Right ventricle myocardium inferior (tissue), 1 donor: ENCODE measurements around the gene PCDHGA1. TPM values are rescaled to one million over a fixed set of nuclear protein-coding genes. Genes with fewer than 3 reads are reported as not detected.
"Not testable (repeated sequence)": the region's sequence is repeated elsewhere in the genome, so short reads cannot be mapped to it uniquely, and the experiment has no call there.

Source experiments
- ATAC-seq: fragments of 200-7000 bp; cut with Tn5 transposase; one replicate; pipeline ENCODE4 v1.9.1; 2020; ENCODE audit warnings: mild to moderate bottlenecking, moderate library complexity
- DNase-seq: peaks from one replicate; pipeline ENCODE4 v3.0.0; 2021; ENCODE audit errors: missing footprints
- intact Hi-C: fragments of 100-400 bp; cut with DNase I; formaldehyde crosslinking; loops from one replicate; pipeline ENCODE4 v1.11.0; 2022
- total RNA-seq: library from RNA; stranded (reverse); fragmentation: NEBNext Ultra II Directional; extraction: Animal tissue kit (Norgen Biotek cat#: 25700); gene quantifications from one replicate; pipeline ENCODE4 v1.2.1, GENCODE V29; 2021
- donor health status: DM: no; HTN: yes; CAD: no; lungs with severe emphysema.

PCDHGA1 gene
- total RNA-seq, 1 donor from 2014 or later, result 3.2 TPM

DNA sequence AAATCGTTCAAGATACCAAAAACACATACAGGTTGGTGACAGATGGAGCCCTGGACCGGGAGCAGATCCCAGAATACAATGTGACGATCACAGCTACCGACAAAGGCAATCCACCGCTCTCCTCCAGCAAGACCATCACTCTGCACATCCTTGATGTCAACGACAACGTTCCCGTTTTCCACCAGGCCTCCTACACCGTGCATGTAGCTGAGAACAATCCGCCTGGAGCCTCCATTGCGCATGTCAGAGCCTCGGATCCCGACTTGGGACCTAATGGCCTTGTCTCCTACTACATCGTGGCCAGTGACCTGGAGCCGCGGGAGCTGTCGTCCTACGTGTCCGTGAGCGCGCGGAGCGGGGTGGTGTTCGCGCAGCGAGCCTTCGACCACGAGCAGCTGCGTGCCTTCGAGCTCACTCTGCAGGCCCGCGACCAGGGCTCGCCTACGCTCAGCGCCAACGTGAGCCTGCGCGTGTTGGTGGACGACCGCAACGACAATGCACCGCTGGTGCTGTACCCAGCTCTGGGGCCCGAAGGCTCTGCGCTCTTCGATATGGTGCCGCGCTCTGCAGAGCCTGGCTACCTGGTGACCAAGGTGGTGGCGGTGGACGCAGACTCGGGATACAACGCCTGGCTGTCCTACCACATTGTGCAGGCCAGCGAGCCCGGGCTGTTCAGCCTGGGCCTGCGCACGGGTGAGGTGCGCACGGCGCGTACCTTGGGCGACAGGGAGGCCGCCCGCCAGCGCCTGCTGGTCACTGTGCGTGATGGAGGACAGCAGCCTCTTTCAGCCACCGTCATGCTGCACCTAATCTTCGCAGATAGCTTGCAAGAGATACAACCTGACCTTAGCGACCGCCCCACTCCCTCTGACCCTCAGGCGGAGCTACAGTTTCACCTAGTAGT lies 41.5 kb downstream of the PCDHGA1 start:
- intact Hi-C loops, result loop anchor here (5.0 kb wide), 1 partner anchor 40 kb away; the partner anchor contains the start of gene PCDHGA10
- peak; percentile 34 for ATAC-seq
- no peak for DNase-seq

DNA sequence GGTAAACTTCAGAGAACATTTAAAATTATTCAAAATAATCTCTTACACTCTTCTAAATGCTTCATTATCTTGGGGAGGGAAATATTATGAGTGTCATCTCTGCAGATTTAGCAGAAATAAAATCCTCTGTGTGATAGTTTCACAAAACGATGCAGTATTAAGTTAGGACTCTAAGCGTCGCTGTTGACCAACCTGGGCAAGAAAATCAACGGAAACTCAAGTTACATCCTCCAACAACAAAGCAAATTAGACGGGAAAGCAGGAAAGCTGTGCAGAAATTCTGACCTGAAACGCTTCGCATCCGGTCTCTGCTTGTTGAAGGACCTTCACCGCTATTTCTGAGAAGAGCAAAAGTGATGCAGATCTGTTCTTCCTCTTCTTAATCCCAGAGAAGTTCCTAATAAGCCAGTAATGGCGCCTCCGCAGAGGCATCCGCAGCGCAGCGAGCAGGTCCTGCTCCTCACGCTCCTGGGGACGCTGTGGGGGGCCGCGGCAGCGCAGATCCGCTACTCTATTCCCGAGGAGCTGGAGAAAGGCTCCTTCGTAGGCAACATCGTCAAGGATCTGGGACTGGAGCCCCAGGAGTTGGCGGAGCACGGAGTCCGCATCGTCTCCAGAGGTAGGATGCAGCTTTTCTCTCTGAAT lies 43.5 kb downstream of the PCDHGA1 start, which contains the start of gene PCDHGA6:
Gene PCDHGA6, plus strand, starts transcription at position 219 of the 645 bp plus-strand sequence. Its CDS starts 193 bp downstream, at position 412.
- no peak for ATAC-seq
- DNase-seq, result no peak
- intact Hi-C loops, result loop anchor here (5.0 kb wide), 1 partner anchor 39 kb away; the partner anchor contains the start of gene PCDHGA10

DNA sequence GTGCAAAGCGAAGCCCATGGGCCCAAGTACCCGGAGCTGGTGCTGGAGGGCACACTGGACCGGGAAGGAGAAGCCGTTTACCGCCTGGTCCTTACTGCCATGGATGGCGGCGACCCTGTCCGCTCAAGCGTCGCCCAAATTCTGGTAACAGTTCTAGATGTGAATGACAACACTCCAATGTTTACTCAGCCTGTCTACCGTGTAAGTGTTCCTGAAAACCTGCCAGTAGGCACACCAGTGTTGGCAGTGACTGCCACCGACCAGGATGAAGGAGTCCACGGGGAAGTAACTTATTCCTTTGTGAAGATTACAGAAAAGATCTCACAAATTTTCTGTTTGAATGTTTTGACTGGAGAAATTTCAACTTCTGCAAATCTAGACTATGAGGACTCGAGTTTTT lies 44.3 kb downstream of the PCDHGA1 start:
- peak; percentile 26 for ATAC-seq
- intact Hi-C loops, result loop anchor here (1.0 to 5.0 kb wide), 2 partner anchors 21 to 38 kb away; partner anchors contain the start of gene PCDHGA10

DNA sequence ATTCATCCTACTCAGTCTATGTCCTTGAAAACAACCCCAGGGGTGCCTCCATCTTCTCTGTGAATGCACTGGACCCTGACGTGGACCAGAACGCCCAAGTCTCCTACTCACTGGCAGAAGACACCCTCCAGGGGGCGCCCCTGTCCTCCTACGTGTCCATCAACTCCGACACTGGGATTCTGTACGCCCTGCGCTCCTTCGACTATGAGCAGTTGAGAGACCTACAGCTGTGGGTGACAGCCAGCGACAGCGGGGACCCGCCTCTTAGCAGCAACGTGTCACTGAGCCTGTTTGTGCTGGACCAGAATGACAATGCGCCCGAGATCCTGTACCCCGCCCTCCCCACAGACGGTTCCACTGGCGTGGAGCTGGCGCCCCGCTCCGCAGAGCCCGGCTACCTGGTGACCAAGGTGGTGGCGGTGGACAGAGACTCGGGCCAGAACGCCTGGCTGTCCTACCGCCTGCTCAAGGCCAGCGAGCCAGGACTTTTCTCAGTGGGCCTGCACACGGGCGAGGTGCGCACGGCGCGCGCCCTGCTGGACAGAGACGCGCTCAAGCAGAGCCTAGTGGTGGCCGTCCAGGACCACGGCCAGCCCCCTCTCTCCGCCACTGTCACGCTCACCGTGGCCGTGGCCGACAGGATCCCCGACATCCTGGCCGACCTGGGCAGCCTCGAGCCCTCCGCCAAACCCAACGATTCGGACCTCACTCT lies 45.3 kb downstream of the PCDHGA1 start:
- intact Hi-C loops, result loop anchor here (1.0 kb wide), 1 partner anchor 20 kb away; no protein-coding TSS in a partner anchor
- not testable (repeated sequence) for DNase-seq
- peak; percentile 26 for ATAC-seq

More for the DNA sequence above, 44.3 kb downstream of the PCDHGA1 start:
- no peak for DNase-seq

DNA sequence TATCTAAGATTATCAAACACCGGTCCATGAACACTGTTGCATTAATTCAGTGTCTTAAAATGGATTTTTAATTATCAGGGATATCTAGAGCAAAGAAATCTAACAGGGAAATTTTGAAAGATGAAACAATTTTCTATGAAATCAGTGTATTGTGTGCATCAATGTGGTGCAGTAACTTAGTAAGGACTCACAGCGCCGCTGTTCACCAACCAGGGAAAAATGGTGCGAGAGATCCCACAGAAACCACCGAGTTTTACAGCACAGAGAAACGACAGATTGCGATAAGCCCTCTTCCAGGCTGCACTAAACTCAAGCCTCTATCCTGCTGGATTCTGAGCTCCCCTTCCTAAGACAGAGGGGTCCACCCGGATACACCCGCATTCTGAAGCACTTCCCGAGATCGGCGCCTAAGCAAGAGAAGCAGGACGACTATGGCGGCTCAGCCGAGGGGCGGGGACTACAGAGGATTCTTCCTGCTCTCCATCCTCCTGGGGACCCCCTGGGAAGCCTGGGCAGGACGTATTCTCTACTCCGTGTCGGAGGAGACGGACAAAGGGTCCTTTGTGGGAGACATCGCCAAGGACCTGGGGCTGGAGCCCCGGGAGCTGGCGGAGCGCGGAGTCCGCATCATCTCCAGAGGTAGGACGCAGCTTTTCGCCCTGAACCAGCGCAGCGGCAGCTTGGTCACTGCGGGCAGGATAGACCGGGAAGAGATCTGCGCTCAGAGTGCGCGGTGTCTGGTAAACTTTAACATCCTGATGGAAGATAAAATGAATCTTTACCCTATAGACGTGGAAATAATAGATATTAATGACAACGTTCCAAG lies 52.4 kb downstream of the PCDHGA1 start, which contains the start of gene PCDHGA7:
Gene PCDHGA7, plus strand, starts transcription at position 274 of the 826 bp plus-strand sequence. Its CDS starts 158 bp downstream, at position 432.
- intact Hi-C loops, result no loop called here
- DNase-seq, result no peak
- no peak for ATAC-seq

DNA sequence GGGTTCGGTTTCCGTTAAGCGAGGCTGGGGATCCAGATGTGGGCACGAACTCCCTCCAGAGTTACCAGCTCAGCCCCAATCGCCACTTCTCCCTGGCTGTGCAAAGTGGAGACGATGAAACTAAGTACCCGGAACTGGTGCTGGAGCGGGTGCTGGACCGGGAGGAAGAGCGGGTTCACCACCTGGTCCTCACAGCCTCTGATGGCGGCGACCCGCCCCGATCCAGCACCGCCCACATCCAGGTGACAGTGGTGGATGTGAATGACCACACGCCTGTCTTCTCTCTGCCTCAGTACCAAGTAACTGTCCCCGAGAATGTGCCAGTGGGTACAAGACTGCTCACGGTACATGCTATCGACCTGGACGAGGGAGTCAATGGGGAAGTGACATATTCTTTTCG lies 53.0 kb downstream of the PCDHGA1 start:
- DNase-seq (no peak), ATAC-seq (no peak)
- intact Hi-C loops, result no loop called here

DNA sequence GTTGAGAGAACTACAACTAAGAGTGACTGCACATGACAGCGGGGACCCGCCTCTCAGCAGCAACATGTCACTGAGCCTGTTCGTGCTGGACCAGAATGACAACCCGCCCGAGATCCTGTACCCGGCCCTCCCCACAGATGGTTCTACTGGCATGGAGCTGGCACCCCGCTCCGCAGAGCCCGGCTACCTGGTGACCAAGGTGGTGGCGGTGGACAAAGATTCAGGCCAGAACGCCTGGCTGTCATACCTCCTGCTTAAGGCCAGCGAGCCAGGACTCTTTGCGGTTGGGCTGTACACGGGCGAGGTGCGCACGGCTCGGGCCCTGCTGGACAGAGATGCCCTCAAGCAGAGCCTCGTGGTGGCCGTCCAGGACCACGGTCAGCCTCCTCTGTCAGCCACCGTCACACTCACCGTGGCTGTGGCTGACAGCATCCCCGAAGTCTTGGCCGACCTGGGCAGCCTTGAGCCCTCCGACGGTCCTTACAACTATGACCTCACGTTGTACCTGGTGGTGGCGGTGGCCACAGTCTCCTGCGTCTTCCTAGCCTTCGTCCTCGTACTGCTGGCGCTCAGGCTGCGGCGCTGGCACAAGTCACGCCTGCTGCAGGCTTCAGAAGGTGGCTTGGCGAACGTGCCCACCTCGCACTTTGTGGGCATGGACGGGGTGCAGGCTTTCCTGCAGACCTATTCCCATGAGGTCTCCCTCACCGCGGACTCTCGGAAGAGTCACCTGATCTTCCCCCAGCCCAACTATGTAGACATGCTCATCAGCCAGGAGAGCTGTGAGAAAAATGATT lies 54.4 kb downstream of the PCDHGA1 start:
- intact Hi-C loops, result no loop called here
- ATAC-seq, result no peak
- peak; percentile 62 for DNase-seq

DNA sequence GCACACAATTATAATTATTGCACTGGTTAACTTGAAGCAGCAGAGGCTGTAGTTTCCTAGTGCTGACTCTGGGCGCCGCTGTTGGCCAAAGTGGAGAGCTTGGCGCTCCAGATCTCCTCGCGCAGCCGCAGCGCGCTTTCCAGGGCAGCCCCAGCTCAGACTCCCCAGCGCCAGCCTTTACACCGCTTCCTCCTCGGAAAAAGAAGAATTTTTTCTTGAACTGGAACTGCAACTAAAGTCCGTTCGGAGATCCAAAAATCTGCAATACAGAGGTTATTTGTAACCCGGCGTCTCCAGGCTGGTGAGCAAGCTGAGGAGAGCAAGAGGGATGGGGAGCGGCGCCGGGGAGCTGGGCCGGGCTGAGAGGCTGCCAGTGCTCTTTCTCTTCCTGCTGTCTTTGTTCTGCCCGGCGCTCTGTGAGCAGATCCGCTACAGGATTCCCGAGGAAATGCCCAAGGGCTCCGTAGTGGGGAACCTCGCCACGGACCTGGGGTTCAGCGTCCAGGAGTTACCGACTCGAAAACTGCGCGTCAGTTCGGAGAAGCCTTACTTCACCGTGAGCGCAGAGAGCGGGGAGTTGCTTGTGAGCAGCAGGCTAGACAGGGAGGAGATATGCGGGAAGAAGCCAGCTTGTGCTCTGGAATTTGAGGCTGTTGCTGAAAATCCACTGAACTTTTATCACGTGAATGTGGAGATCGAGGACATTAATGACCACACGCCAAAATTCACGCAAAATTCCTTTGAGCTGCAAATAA lies 57.4 kb downstream of the PCDHGA1 start, which contains the start of gene PCDHGB4:
Gene PCDHGB4, plus strand, starts transcription at position 142 of the 755 bp plus-strand sequence. Its CDS starts 187 bp downstream, at position 329.
- peak; percentile 84 for ATAC-seq
- intact Hi-C loops, result not testable (repeated sequence)
- DNase-seq, result peak; percentile 57

DNA sequence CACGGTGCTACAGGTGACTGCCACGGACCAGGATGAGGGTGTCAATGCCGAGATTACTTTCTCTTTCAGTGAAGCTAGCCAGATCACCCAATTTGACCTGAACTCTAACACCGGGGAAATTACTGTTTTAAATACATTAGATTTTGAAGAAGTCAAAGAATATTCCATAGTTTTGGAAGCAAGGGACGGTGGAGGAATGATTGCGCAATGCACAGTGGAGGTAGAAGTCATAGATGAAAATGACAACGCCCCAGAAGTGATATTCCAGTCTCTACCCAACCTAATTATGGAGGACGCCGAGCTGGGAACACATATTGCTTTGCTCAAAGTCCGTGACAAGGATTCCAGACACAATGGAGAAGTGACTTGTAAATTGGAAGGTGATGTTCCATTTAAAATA lies 58.3 kb downstream of the PCDHGA1 start:
- no peak for DNase-seq
- intact Hi-C loops, result no loop called here
- ATAC-seq, result no peak

DNA sequence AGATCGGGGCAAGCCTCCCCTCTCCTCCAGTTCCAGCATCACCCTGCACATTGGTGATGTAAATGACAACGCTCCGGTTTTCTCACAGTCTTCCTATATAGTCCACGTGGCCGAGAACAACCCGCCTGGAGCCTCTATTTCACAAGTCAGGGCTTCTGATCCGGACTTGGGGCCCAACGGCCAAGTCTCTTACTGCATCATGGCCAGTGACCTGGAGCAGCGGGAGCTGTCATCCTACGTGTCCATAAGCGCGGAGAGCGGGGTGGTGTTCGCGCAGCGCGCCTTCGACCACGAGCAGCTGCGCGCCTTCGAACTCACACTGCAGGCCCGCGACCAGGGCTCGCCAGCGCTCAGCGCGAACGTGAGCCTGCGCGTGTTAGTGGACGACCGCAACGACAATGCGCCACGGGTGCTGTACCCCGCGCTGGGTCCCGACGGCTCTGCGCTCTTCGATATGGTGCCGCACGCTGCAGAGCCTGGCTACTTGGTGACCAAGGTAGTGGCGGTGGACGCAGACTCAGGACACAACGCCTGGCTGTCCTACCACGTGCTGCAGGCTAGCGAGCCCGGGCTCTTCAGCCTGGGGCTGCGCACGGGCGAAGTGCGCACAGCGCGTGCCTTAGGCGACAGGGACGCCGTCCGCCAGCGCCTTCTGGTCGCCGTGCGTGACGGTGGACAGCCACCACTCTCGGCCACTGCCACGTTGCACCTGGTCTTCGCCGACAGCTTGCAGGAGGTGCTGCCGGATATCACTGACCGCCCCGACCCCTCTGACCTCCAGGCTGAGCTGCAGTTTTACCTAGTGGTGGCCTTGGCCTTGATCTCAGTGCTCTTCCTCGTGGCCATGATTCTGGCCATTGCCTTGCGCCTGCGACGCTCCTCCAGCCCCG lies 59.1 kb downstream of the PCDHGA1 start:
- DNase-seq, result no peak
- intact Hi-C loops, result no loop called here
- no peak for ATAC-seq

DNA sequence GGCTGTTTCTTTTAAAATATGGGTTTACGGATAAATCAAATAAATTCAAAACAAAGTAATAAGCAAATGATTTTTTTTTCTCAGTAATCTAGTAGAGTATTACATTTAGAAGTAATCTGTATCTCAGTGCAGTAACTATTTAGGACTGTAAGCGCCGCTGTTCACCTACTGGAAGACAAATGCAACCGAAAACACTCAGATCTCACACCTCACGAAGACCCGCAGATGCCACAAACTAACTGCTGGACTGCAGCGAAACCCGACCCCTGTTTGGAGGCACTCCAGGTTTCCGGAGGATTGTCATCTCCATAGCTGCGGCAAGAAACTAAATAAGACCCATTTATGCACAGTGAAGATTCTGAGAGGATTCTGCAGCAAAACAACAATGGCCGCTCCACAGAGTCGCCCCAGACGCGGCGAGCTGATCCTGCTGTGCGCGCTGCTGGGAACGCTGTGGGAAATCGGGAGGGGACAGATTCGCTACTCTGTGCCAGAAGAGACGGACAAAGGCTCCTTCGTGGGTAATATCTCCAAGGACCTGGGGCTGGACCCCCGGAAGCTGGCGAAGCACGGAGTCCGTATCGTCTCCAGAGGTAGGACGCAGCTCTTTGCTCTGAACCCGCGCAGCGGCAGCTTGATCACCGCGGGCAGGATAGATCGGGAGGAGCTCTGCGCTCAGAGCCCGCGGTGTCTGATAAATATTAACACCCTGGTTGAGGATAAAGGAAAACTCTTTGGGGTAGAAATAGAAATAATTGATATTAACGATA lies 62.3 kb downstream of the PCDHGA1 start, which contains the start of gene PCDHGA8:
Gene PCDHGA8, plus strand, starts transcription at position 205 of the 770 bp plus-strand sequence. Its CDS starts 181 bp downstream, at position 386.
- intact Hi-C loops, result no loop called here
- no peak for ATAC-seq

DNA sequence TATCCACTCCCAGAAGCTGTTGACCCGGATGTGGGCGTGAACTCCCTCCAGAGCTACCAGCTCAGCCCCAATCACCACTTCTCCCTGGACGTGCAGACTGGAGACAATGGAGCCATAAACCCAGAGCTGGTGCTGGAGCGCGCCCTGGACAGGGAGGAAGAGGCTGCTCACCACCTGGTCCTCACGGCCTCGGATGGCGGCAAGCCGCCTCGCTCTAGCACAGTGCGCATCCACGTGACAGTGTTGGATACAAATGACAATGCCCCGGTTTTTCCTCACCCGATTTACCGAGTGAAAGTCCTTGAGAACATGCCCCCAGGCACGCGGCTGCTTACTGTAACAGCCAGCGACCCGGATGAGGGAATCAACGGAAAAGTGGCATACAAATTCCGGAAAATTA lies 63.0 kb downstream of the PCDHGA1 start:
- intact Hi-C loops, result no loop called here
- DNase-seq (no peak), ATAC-seq (no peak)

More for the DNA sequence above, 62.3 kb downstream of the PCDHGA1 start, which contains the start of gene PCDHGA8:
- peak; percentile 54 for DNase-seq

DNA sequence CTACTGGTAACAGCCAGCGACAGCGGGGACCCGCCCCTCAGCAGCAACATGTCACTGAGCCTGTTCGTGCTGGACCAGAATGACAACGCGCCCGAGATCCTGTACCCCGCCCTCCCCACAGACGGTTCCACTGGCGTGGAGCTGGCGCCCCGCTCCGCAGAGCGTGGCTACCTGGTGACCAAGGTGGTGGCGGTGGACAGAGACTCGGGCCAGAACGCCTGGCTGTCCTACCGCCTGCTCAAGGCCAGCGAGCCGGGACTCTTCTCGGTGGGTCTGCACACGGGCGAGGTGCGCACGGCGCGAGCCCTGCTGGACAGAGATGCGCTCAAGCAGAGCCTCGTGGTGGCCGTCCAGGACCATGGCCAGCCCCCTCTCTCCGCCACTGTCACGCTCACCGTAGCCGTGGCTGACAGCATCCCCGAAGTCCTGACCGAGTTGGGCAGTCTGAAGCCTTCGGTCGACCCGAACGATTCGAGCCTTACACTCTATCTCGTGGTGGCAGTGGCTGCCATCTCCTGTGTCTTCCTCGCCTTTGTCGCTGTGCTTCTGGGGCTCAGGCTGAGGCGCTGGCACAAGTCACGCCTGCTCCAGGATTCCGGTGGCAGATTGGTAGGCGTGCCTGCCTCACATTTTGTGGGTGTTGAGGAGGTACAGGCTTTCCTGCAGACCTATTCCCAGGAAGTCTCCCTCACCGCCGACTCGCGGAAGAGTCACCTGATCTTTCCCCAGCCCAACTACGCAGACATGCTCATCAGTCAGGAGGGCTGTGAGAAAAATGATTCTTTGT lies 64.3 kb downstream of the PCDHGA1 start:
- not testable (repeated sequence) for ATAC-seq, DNase-seq
- intact Hi-C loops, result loop anchor here (1.0 kb wide), 1 partner anchor 19 kb away; no protein-coding TSS in a partner anchor
